Neuronal stem cell (in vitro differentiated cells): ENCODE data around the gene CTNNB1.

Experiments
- DNase-seq: peaks from one replicate; pipeline ENCODE4 v3.0.0-alpha.2; 2013; ENCODE audit warnings: low spot score
- H2AFZ ChIP-seq: one replicate; pipeline ENCODE4 v1.6.1; 2013; ENCODE audit warnings: mild to moderate bottlenecking, low read length, inconsistent platforms
- H2AK5ac ChIP-seq: 2 replicates; pipeline ENCODE4 v1.6.1; 2013; ENCODE audit warnings: low read depth, mild to moderate bottlenecking, inconsistent platforms, low read length, moderate library complexity, mixed read lengths
- H2BK120ac ChIP-seq: 2 replicates; pipeline ENCODE4 v1.6.1; 2013; ENCODE audit warnings: low read depth, mild to moderate bottlenecking, inconsistent platforms, low read length, moderate library complexity, mixed read lengths
- H2BK12ac ChIP-seq: one replicate; pipeline ENCODE4 v1.6.1; 2013; ENCODE audit warnings: low read length, inconsistent platforms
- H2BK15ac ChIP-seq: 2 replicates; pipeline ENCODE4 v1.6.1; 2013; ENCODE audit warnings: mild to moderate bottlenecking, low read length, inconsistent platforms, mixed read lengths
- H2BK5ac ChIP-seq: one replicate; pipeline ENCODE4 v1.6.1; 2013; ENCODE audit warnings: inconsistent platforms, mild to moderate bottlenecking, low read length, moderate library complexity
- H3K14ac ChIP-seq: one replicate; pipeline ENCODE4 v1.6.1; 2013; ENCODE audit warnings: low read length, inconsistent platforms
- H3K18ac ChIP-seq: 2 replicates; pipeline ENCODE4 v1.6.1; 2013; ENCODE audit warnings: low read length, inconsistent platforms
- H3K23ac ChIP-seq: 2 replicates; pipeline ENCODE4 v1.6.1; 2013; ENCODE audit warnings: low read depth, mild to moderate bottlenecking, mixed read lengths, low read length, inconsistent platforms; ENCODE audit not compliant: poor library complexity
- H3K27ac ChIP-seq: replicated peaks from 3 replicates; pipeline ENCODE4 v1.5.1; 2013; ENCODE audit warnings: low read length, inconsistent platforms
- H3K27me3 ChIP-seq, 3 experiments: 2 replicates each; pipeline ENCODE4 v1.6.1; 2013; ENCODE audit warnings: low read length in 3 of 3, mild to moderate bottlenecking in 2 of 3, inconsistent platforms in 1 of 3, low read depth in 1 of 3, mixed read lengths in 1 of 3, moderate library complexity in 1 of 3; ENCODE audit not compliant: control insufficient read depth in 3 of 3, insufficient read depth in 3 of 3
- H3K36me3 ChIP-seq, 2 donors: replicated peaks in 1 of 2; 2 replicates each; pipeline ENCODE4 v1.6.1; 2013; ENCODE audit warnings: low read length in 2 of 2; ENCODE audit not compliant: control insufficient read depth in 2 of 2, insufficient read depth in 2 of 2
- H3K4ac ChIP-seq: 2 replicates; pipeline ENCODE4 v1.6.1; 2013; ENCODE audit warnings: inconsistent platforms, mild to moderate bottlenecking, low read length, moderate library complexity
- H3K4me1 ChIP-seq, 2 donors: 1 replicate in 1 of 2; 2 replicates in 1 of 2; pipeline ENCODE4 v1.6.1; 2013; ENCODE audit warnings: low read length in 2 of 2, low read depth in 1 of 2; ENCODE audit not compliant: control insufficient read depth in 2 of 2, insufficient read depth in 1 of 2
- H3K4me2 ChIP-seq: one replicate; pipeline ENCODE4 v1.6.1; 2013; ENCODE audit warnings: mild to moderate bottlenecking, low read length, inconsistent platforms; ENCODE audit not compliant: insufficient read depth, poor library complexity, severe bottlenecking
- H3K4me3 ChIP-seq, 2 donors: 2 replicates each; pipeline ENCODE4 v1.5.1; 2013; ENCODE audit warnings: low read length in 2 of 2, mild to moderate bottlenecking in 2 of 2, inconsistent platforms in 1 of 2, moderate library complexity in 1 of 2
- H3K79me1 ChIP-seq: one replicate; pipeline ENCODE4 v1.6.1; 2013; ENCODE audit warnings: low read depth, mild to moderate bottlenecking, inconsistent platforms, low read length, moderate library complexity
- H3K9ac ChIP-seq: one replicate; pipeline ENCODE4 v1.6.1; 2013; ENCODE audit warnings: mild to moderate bottlenecking, low read depth, low read length, inconsistent platforms; ENCODE audit not compliant: poor library complexity
- H3K9me3 ChIP-seq, 2 donors: replicated peaks in 1 of 2; 2 replicates each; pipeline versions ENCODE3 to v1.6.1; 2013; ENCODE audit warnings: low read length in 2 of 2, mild to moderate bottlenecking in 2 of 2, inconsistent platforms in 1 of 2, low read depth in 1 of 2, mixed read lengths in 1 of 2, moderate library complexity in 1 of 2; ENCODE audit not compliant: control insufficient read depth in 2 of 2, insufficient read depth in 1 of 2
- H4K8ac ChIP-seq: one replicate; pipeline ENCODE4 v1.6.1; 2013; ENCODE audit warnings: low read depth, mild to moderate bottlenecking, inconsistent platforms, low read length, moderate library complexity
- H4K91ac ChIP-seq: one replicate; pipeline ENCODE4 v1.6.1; 2013; ENCODE audit warnings: low read length, low read depth, mild to moderate bottlenecking, inconsistent platforms; ENCODE audit not compliant: poor library complexity
- WGBS, 2 donors: extraction: QIAGEN DNeasy Blood & Tissue Kit; methylation state at CpG; one replicate each; pipeline ENCODE4 v1.1.7; 2013; ENCODE audit warnings: missing lambda C conversion rate in 2 of 2, mixed read lengths in 1 of 2; ENCODE audit not compliant: insufficient read length in 2 of 2, insufficient replicate concordance in 1 of 2; ENCODE audit errors: extremely low coverage in 2 of 2; 5-methylcytosine and 5-hydroxymethylcytosine counted together

The CTNNB1 gene

DNA sequence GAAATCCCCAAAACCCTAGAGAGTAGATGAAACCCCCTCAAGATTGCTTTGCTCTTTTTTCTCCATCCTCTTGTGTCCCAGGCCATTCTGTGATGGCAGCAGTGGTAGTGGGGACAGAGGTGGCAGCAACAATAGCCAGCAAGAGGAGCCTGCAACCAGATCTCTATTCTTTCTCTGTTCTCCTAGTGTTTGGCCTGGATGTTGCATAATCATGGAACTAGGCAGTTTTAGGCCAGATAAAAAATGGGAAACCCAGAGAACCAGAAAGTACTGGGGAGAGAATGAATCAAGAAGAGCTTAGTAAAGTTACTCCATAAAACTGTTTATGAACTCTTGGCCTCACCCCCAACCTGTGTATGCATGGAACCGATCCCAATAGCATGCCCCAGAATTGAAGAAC lies 52.3 kb downstream of the CTNNB1 start:
- no peak overlapping the region for H3K4me2 ChIP-seq
- no peak overlapping the region for H2BK15ac ChIP-seq
- H3K27ac ChIP-seq = no peak overlapping the region
- H3K18ac ChIP-seq = no peak overlapping the region
- no peak overlapping the region for H3K4me3 ChIP-seq
- no peak overlapping the region for H3K23ac ChIP-seq
- no peak for DNase-seq
- no peak overlapping the region for H2BK120ac ChIP-seq
- no peak overlapping the region for H3K4ac ChIP-seq
- H3K36me3 ChIP-seq = no peaks in the 10 kb centered on the region
- H3K9me3 ChIP-seq = peaks cover 0 to 4% of the 10 kb centered on the region in 2 donors
- WGBS, 2 donors = no CpG with 5 or more reads among the region's 1 CpG
- no peak overlapping the region for H2BK5ac ChIP-seq
- H4K91ac ChIP-seq = no peak overlapping the region
- no peaks in the 10 kb centered on the region for H3K27me3 ChIP-seq
- H3K9ac ChIP-seq = no peak overlapping the region
- H3K4me1 ChIP-seq = peaks cover 0 to 7% of the 10 kb centered on the region in 2 donors
- no peak overlapping the region for H2AFZ ChIP-seq
- no peak overlapping the region for H3K14ac ChIP-seq
- no peak overlapping the region for H2BK12ac ChIP-seq
- no peak overlapping the region for H2AK5ac ChIP-seq
- H4K8ac ChIP-seq = no peak overlapping the region
- no peaks in the 10 kb centered on the region for H3K79me1 ChIP-seq

DNA sequence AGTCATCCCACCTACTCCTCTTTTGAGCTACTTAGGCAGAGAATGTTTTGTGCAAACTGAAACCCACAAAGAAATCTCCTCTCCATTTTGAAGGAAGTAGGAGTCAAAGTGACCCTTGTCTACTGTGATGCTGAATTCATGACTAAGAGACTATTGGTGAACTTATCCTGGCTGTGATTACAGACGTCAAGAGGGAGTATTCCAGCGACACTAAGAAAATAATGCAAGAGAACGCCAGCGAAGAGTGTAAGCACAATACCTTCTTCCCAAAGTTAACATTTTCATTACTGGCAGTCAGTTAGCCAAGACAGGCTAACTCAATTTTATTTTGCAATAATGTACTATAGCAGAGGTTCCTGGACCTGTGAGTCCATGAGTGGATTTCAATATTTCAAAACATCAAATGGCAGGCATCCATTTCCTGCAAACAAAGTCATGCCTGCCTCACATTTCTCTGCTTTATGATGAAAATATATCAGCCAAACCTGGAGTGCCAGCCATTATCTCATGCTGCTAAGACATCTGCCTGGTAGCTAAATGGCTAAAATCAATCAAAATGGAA lies 59.0 kb downstream of the CTNNB1 start:
- no peak for DNase-seq
- Histone ChIP-seq H3K9me3 (peaks cover 0 to 4% of the 10 kb centered on the region in 2 donors), H3K4me1 (no peaks in the 10 kb centered on the region), H3K4me3 (no peak overlapping the region), H3K14ac (no peak overlapping the region), H3K23ac (no peak overlapping the region), H4K8ac (no peak overlapping the region), H3K27ac (no peak overlapping the region), H2BK15ac (no peak overlapping the region), H3K9ac (no peak overlapping the region), H2BK12ac (no peak overlapping the region), H4K91ac (no peak overlapping the region), H3K18ac (no peak overlapping the region), H2AFZ (no peak overlapping the region), H2BK120ac (no peak overlapping the region), H3K4me2 (no peak overlapping the region), H2AK5ac (no peak overlapping the region), H3K36me3 (no peaks in the 10 kb centered on the region), H3K27me3 (no peaks in the 10 kb centered on the region), H3K79me1 (no peaks in the 10 kb centered on the region), H3K4ac (no peak overlapping the region), H2BK5ac (no peak overlapping the region)
- no CpG with 5 or more reads among the region's 4 CpGs for WGBS, 2 donors

DNA sequence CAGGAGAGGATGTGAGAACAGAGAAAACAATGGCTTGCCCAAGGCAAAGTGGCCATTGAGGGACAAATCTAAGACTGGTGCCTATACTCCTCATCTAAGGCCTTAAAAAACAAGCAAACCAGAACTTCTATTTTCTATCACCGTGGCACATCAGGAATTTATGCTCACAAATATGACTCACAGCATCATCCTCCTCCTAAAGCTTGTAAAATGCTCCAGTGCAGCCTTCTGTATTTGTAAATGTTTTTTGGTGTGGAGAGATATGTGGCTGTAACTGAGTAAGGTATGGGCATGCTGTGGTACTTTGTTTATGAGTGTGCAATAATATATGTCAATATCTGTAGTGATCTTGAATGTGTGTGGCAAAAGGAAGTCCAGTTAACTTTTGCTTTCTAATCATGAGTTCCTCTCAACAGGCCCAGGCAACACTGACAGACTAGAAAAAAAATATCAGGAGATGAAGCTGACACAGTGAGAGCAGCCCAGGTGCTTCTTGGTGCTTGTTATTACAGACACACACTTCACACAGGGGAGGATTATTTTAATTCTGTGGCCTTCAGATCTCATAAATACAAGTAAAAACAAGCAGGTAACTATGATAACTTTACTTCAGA lies 60.3 kb downstream of the CTNNB1 start:
- no peaks in the 10 kb centered on the region for H3K9me3 ChIP-seq
- no peak overlapping the region for H3K27ac ChIP-seq
- H4K8ac ChIP-seq = no peak overlapping the region
- no peak overlapping the region for H3K14ac ChIP-seq
- no peak overlapping the region for H2BK12ac ChIP-seq
- H2AK5ac ChIP-seq = no peak overlapping the region
- H2BK5ac ChIP-seq = no peak overlapping the region
- H3K4ac ChIP-seq = no peak overlapping the region
- no CpG with 5 or more reads among the region's 1 CpG for WGBS, 2 donors
- no peak overlapping the region for H3K23ac ChIP-seq
- no peak overlapping the region for H2BK120ac ChIP-seq
- no peaks in the 10 kb centered on the region for H3K79me1 ChIP-seq
- H3K36me3 ChIP-seq = no peaks in the 10 kb centered on the region
- no peak overlapping the region for H3K18ac ChIP-seq
- no peak overlapping the region for H4K91ac ChIP-seq
- no peak overlapping the region for H2BK15ac ChIP-seq
- H3K9ac ChIP-seq = no peak overlapping the region
- no peaks in the 10 kb centered on the region for H3K4me1 ChIP-seq
- H2AFZ ChIP-seq = no peak overlapping the region
- H3K27me3 ChIP-seq = no peaks in the 10 kb centered on the region
- H3K4me2 ChIP-seq = no peak overlapping the region
- no peak overlapping the region for H3K4me3 ChIP-seq
- no peak for DNase-seq

DNA sequence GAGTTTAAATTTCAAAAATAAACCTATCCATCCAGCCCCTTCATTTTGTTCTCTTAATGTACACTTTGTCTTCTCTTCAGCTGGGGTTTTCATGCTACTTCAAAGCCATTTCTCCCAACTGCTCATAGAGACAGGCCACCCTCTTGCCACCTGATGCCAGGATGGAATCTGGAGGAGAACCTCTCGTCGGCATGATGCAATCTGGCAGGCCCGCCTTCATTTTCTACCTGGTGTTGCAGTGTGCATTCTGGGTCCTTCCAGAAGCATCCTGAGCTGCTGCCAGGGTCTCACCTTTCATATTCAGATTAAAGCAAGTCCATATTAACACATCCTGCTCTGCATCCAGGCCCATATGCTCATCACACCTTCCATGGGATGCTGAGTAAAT lies 60.8 kb downstream of the CTNNB1 start:
- H3K27ac ChIP-seq = no peak overlapping the region
- no peak overlapping the region for H4K91ac ChIP-seq
- no peak overlapping the region for H2AK5ac ChIP-seq
- no peak for DNase-seq
- H2BK12ac ChIP-seq = no peak overlapping the region
- no peak overlapping the region for H2AFZ ChIP-seq
- H3K23ac ChIP-seq = no peak overlapping the region
- no CpG with 5 or more reads among the region's 3 CpGs for WGBS, 2 donors
- no peak overlapping the region for H2BK120ac ChIP-seq
- no peak overlapping the region for H2BK5ac ChIP-seq
- no peak overlapping the region for H3K4me2 ChIP-seq
- no peaks in the 10 kb centered on the region for H3K36me3 ChIP-seq
- no peaks in the 10 kb centered on the region for H3K4me1 ChIP-seq
- no peak overlapping the region for H4K8ac ChIP-seq
- H3K18ac ChIP-seq = no peak overlapping the region
- no peak overlapping the region for H3K14ac ChIP-seq
- no peak overlapping the region for H3K4ac ChIP-seq
- H3K27me3 ChIP-seq = no peaks in the 10 kb centered on the region
- no peaks in the 10 kb centered on the region for H3K9me3 ChIP-seq
- no peaks in the 10 kb centered on the region for H3K79me1 ChIP-seq
- no peak overlapping the region for H3K4me3 ChIP-seq
- no peak overlapping the region for H2BK15ac ChIP-seq
- H3K9ac ChIP-seq = no peak overlapping the region
